Liver (tissue), 5 donors: ENCODE results near the gene CCR5AS. TPM values are rescaled to one million over a fixed set of nuclear protein-coding genes. Genes with fewer than 3 reads are reported as not detected.

Experiments
- CTCF ChIP-seq: fragments of 150-350 bp; IDR thresholded peaks from 2 replicates; pipeline ENCODE4 v1.5.1; 2017; ENCODE audit warnings: improper control_type of control experiment, low read depth, low read length; ENCODE audit not compliant: missing input control
- EGR1 ChIP-seq, 2 donors: IDR thresholded peaks; 2 replicates each; pipeline ENCODE4 v1.6.1; 2016 to 2018; ENCODE audit warnings: antibody characterized with exemption in 2 of 2, low read depth in 2 of 2
- GABPA ChIP-seq, 2 donors: IDR thresholded peaks in 1 of 2; conservative IDR thresholded peaks in 1 of 2; 2 replicates each; pipeline ENCODE4 v1.6.1; 2016; ENCODE audit warnings: antibody characterized with exemption in 2 of 2, mild to moderate bottlenecking in 1 of 2, moderate library complexity in 1 of 2
- HNF4A ChIP-seq, 2 donors: conservative IDR thresholded peaks; 2 replicates each; pipeline ENCODE4 v1.6.1; 2016; ENCODE audit warnings: antibody characterized with exemption in 2 of 2, mild to moderate bottlenecking in 2 of 2
- HNF4G ChIP-seq: IDR thresholded peaks from 2 replicates; pipeline ENCODE4 v1.6.1; 2016; ENCODE audit warnings: antibody characterized with exemption
- MAX ChIP-seq: IDR thresholded peaks from 2 replicates; pipeline ENCODE4 v1.6.1; 2016; ENCODE audit warnings: antibody characterized with exemption
- RAD21 ChIP-seq, 2 donors: IDR thresholded peaks; 2 replicates each; pipeline ENCODE4 v1.6.1; 2016; ENCODE audit warnings: antibody characterized with exemption in 2 of 2, mild to moderate bottlenecking in 2 of 2
- RXRA ChIP-seq, 2 donors: IDR thresholded peaks; 2 replicates each; pipeline ENCODE4 v1.6.1; 2017 to 2018; ENCODE audit warnings: antibody characterized with exemption in 2 of 2, mild to moderate bottlenecking in 1 of 2
- SP1 ChIP-seq: IDR thresholded peaks from 2 replicates; pipeline ENCODE4 v1.6.1; 2018; ENCODE audit warnings: antibody characterized with exemption, mild to moderate bottlenecking
- TAF1 ChIP-seq: conservative IDR thresholded peaks from 2 replicates; pipeline ENCODE4 v1.6.1; 2016; ENCODE audit warnings: antibody characterized with exemption, mild to moderate bottlenecking
- YY1 ChIP-seq: IDR thresholded peaks from 2 replicates; pipeline ENCODE4 v1.6.1; 2016; ENCODE audit warnings: antibody characterized with exemption, mild to moderate bottlenecking
- polyA plus RNA-seq, 2 donors: library from polyadenylated mRNA; stranded (reverse) in 1 of 2; unstranded in 1 of 2; fragments of 200-250 nt in 1 of 2; fragments of >200 nt in 1 of 2; fragmentation: Nextera tagmentation in 1 of 2; extraction: Ambion mirVana in 1 of 2; gene quantifications; one replicate each; pipeline versions ENCODE4 v1.2.1 to v1.2.3, GENCODE V29; 2013 to 2015
- total RNA-seq, 2 donors: library from RNA; depleted of rRNA; stranded (reverse); fragments of >200 nt; gene quantifications; one replicate each; pipeline ENCODE4 v1.2.3, GENCODE V29; 2014
- donor health status: healthy.
- donor health status: healthy.
- donor health status: healthy.

CCR5AS gene

GRCh38 chr3:46314517-46314916 is 92.3 kb downstream of the CCR5AS start (continued):
- TF ChIP-seq EGR1 (IDR thresholded peaks at IDR 0.05; ENCODE audit: low read depth in 2 of 2) (no peak), TAF1 (no peak), HNF4G (no peak), GABPA (IDR thresholded peaks at IDR 0.05 in 1 of 2, conservative IDR thresholded peaks at IDR 0.05 in 1 of 2) (no peak), CTCF (no peak), HNF4A (conservative IDR thresholded peaks at IDR 0.05) (no peak), RXRA (IDR thresholded peaks at IDR 0.05) (no peak), MAX (no peak), YY1 (no peak), SP1 (no peak), RAD21 (IDR thresholded peaks at IDR 0.05) (no peak)

Other genes starting within 250 kb of the CCR5AS start
- gene CCR1, start 198.8 kb downstream of the CCR5AS start, total RNA-seq, result 10 to 100 TPM in 1 of 2 donors, 1 to 10 TPM in 1; 5.9 to 10.7 TPM
- 1 to 10 TPM; 1.4 to 4.4 TPM for gene CCR1, start 198.8 kb downstream of the CCR5AS start, polyA plus RNA-seq
- gene CCR3, start 164.6 kb downstream of the CCR5AS start, total RNA-seq, result under 1 TPM in 1 of 2 donors, not detected in 1; 0.05 TPM
- under 1 TPM in 1 of 2 donors, not detected in 1; 0.13 TPM for gene CCR3, start 164.6 kb downstream of the CCR5AS start, polyA plus RNA-seq
- 1 to 10 TPM; 3.3 to 3.4 TPM for gene CCR2, start 53.0 kb downstream of the CCR5AS start, total RNA-seq
- gene CCR2, start 53.0 kb downstream of the CCR5AS start, polyA plus RNA-seq, result 1 to 10 TPM in 1 of 2 donors, under 1 TPM in 1; 0.68 to 1.5 TPM
- under 1 TPM; 0.23 to 0.75 TPM for gene CCR5, start 36.1 kb downstream of the CCR5AS start, total RNA-seq
- gene CCR5, start 36.1 kb downstream of the CCR5AS start, polyA plus RNA-seq, result under 1 TPM; 0.06 to 0.51 TPM
- gene CCRL2, start 193 bp upstream of the CCR5AS start, total RNA-seq, result 1 to 10 TPM; 1.0 to 9.0 TPM
- under 1 TPM; 0.51 to 0.62 TPM for gene CCRL2, start 193 bp upstream of the CCR5AS start, polyA plus RNA-seq
- gene LTF, start 57.8 kb upstream of the CCR5AS start, total RNA-seq, result 10 to 100 TPM in 1 of 2 donors, under 1 TPM in 1; 0.92 to 14.7 TPM
- 1 to 10 TPM in 1 of 2 donors, under 1 TPM in 1; 0.36 to 1.9 TPM for gene LTF, start 57.8 kb upstream of the CCR5AS start, polyA plus RNA-seq
- gene RTP3, start 90.9 kb upstream of the CCR5AS start, total RNA-seq, result 10 to 100 TPM in 1 of 2 donors, 1 to 10 TPM in 1; 1.0 to 35.1 TPM
- 10 to 100 TPM; 18.1 to 61.7 TPM for gene RTP3, start 90.9 kb upstream of the CCR5AS start, polyA plus RNA-seq
- gene LRRC2, start 159.2 kb upstream of the CCR5AS start, total RNA-seq, result 1 to 10 TPM in 1 of 2 donors, under 1 TPM in 1; 0.93 to 6.6 TPM
- gene LRRC2, start 159.2 kb upstream of the CCR5AS start, polyA plus RNA-seq, result 1 to 10 TPM; 1.9 to 7.6 TPM
- gene FAM240A, start 205.5 kb upstream of the CCR5AS start, total RNA-seq, result not detected
- gene FAM240A, start 205.5 kb upstream of the CCR5AS start, polyA plus RNA-seq, result not detected